ENCODE measurements around the gene CLIC4.

DNA sequence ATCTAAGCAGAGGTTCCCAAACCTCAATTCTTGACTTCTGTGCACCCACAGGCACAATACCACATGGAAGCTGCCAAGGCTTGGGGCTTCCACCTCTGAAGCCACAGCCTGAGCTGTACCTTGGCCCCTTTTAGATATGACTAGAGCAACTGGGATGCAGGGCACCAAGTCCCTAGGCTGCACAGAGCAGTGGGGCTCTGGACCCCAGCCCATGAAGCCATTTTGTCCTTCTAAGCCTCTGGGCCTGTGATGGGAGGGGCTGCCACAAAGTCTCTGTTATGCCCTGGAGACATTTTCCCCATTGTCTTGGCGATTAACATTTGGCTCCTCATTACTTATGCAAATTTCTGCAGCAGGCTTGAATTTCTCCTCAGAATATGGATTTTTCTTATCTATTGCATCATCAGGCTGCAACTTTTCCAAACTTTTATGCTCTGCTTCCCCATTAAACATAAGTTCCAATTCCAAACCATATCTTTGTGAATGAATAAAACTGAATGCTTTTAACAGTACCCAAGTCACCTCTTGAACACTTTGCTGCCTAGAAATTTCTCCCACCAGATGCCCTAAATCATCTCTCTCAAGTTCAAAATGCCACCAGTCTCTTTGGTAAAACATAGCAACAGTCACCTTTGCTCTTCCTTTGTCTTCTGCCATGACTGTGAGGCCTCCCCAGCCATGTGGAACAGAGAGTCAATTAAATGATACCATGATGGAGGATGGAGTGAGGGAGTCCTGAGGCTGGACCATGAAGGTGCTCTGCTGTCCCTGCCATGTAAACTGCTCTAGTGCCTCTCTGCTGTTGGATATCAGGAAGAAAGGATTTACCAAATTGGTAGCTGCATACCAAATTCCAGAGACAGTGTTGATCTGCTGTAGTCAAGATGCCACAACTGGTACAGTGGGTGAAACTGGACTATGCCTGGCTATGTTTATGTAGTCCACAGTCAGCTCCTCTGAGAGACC, 147.2 kb downstream of the CLIC4 start:
- no peak for TF ChIP-seq POLR2AphosphoS5 (IDR thresholded peaks at IDR 0.05; ENCODE audit: low read depth, low read length)
- no peak for TF ChIP-seq POLR2A (IDR thresholded peaks at IDR 0.05; ENCODE audit: low read depth, low read length)
- no peak for TF ChIP-seq SPI1 (IDR thresholded peaks at IDR 0.05; ENCODE audit: low read depth, low read length)
